NCI-H748 (cell line): ENCODE data around the gene ADGRV1.
"Not testable (repeated sequence)": the region's sequence is repeated elsewhere in the genome, so short reads cannot be mapped to it uniquely, and the experiment has no call there.

Experiments used
- DNase-seq: peaks from one replicate; lab custom pipeline; 2025; ENCODE audit not compliant: unreplicated experiment; lab: John Stamatoyannopoulos, UW

Gene ADGRV1

DNA sequence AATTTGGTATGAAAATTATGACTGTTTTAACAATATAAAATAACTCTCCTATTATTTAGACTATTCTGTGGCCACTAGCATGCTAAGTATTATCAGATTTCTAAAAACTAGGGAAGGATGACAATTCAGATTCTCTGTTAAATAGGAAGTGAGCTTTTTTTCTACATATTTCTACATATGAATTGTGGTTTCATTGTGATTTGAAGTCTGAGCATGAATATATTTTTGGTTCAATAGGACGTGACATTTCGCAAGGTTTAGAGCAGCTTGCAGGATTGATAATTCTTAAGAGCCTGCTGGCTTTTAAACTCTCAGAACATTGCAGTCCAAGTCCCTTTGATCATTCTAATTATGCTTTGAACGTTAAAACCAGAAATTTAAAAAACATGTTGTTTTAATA lies 82.9 kb downstream of the ADGRV1 start:
- DNase-seq = no peak

DNA sequence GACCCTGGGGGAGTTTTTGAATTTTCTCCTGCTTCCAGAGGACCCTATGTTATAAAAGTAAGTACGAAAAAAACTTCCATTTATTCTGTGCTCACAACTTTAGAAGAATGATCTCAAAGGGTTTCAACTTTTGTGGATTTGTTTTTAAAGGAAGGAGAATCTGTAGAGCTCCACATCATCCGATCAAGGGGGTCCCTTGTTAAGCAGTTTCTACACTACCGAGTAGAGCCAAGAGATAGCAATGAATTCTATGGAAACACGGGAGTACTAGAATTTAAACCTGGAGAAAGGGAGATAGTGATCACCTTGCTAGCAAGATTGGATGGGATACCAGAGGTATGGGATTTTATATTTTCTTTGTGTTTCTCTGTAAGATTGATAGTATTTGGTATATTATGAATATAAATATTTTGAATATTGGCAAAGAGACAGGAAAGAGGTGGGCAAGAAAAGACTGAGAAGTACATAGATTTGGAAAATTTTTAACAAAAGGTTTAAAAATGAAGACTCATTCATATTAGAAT lies 84.2 kb downstream of the ADGRV1 start:
- DNase-seq = no peak

DNA sequence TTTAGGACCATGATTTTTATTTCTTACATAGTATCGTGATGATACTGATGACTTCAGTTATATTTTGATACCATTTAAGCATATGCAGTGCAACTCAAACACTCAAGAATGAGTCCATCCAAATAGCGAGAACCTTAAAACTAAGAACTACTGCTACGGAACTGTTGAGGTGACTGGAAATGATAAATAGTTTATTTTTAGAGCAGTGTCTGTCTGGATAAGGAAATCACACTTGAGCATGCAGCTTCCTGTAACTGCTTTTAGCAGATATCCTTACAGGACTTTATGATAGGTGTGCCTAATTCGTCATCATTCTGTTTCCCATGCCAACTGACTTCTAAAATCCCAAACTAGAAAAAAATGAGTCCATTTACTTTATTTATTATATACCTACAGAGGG lies 85.5 kb downstream of the ADGRV1 start:
- DNase-seq = no peak

DNA sequence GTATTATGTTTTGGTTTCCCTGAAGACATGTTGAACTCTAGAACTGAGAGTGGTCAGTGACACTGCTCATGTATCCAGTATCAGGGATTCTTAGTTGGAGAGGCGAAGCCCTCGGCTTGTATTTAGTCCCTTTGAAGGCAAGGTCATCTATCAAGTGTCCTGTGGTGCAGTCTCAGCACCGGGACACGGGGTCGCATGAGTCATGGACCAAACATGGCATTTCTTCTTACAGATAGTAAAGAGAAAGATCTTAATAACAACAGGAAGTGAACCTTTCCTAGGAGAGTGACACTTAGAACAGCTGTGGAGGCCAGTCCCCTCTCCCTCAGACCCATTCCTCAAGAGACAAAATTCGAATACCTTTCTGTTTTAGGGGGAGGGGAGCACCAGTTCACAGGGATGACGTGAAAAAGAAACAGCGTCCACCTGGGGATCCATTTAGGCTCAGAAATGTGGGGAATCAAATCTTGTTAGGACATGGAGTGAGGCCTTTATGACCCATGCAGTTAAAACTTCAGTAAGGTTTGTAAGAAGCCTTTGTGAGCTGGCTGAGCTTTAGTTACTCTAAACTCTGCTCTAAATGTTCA lies 86.5 kb downstream of the ADGRV1 start:
- no peak for DNase-seq

DNA sequence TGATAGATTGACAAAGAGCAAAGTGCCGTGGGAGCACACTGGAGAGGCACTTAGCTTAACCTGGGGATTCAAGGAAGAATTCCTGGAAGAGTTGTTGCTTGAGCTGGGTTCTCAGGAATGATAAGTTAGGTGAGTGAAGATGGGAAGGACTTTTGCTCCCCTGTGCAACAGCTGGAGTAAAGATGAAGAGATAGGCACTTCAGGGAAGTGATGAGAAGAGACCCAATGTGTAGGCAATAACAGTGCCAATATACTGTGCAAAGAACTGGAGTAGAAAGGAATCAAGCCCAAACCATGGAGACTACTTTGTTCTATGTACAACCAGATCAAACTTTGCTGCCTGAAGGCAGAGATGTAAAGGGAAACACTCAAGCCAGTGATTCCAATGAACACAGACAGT lies 92.2 kb downstream of the ADGRV1 start:
- DNase-seq = no peak

DNA sequence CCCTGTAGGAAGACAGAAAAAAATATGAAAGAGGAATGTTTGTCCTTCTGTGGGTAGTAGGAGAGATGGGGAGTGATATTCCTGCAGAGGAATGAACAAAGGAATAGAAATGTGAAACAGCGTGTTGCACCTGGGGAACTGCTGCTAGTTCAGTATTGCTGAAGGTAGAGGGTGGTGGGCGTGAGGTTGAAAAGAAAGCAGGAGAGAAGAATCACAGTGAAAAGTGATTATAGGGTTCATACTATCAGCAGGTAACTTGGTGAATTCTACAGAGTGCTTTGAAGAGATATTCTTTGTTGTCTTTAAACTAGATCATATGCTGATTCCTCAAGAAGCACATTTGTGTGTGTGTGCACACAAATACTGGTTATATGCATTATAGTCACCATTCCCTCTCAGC lies 95.6 kb downstream of the ADGRV1 start:
- no peak for DNase-seq

DNA sequence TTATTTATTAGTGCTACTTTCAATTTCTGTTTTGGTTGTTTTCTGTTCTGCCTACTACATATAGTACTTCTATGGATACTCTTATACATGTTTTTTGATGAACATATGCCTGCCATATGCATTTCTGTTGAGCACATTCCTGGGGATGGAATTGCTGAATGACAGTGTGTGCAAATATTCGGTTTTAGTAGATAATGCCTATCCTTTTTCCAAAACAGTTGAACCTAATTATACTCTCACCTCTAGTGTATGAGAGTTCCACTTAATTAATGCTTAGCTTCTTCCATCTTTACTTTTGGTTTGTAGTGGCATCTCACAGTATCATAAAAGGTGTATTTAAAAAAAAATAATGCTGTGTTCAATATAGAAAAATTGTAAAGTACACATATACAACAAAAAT lies 96.8 kb downstream of the ADGRV1 start:
- DNase-seq = no peak

DNA sequence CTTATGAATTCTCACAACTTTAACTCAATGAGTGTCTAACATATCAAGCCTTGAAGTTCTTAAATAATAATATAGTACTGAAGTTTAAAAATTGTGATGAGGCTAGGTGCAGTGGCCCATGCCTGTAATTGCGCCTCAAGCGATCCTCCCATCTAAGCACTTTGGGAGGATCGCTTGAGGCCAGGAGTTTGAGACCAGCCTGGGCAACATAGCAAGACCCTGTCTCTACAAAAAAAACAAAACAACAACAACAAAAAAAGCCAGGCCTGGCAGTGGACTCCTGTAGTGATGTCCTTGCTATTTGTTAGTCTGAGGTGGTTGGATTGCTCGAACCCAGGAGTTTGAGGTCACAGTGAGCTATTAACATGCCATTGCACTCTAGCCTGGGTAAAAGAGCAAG lies 98.4 kb downstream of the ADGRV1 start:
- no peak for DNase-seq

DNA sequence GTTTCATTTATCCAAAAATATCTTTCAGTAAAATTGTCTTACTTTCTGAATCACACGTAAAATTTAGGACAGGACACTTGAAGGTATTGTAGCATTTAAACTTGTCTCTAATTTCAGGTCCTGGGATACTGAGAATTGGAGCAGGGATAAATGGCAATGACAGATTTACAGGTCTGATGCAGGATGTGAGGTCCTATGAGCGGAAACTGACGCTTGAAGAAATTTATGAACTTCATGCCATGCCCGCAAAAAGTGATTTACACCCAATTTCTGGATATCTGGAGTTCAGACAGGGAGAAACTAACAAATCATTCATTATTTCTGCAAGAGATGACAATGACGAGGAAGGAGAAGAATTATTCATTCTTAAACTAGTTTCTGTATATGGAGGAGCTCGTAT lies 99.2 kb downstream of the ADGRV1 start:
- no peak for DNase-seq

DNA sequence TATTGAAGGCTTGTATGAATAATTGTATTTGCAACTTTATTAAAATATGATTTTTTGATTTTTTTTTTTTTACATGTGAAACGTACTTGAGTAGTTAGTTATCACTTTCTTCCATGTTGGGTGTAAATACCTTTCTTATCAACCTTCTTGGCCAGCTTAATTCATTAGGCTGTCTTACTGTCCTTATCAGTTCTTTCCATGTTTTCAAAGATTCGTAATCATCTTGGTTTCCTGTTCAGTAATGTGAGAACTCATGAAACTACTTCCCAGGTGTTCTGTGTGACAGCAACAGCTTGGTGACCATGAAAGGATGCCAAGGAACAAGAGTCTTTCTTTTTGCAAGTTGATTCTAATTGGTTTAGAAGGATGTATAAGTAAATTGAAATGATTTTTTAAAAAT lies 100.0 kb downstream of the ADGRV1 start:
- DNase-seq = no peak

DNA sequence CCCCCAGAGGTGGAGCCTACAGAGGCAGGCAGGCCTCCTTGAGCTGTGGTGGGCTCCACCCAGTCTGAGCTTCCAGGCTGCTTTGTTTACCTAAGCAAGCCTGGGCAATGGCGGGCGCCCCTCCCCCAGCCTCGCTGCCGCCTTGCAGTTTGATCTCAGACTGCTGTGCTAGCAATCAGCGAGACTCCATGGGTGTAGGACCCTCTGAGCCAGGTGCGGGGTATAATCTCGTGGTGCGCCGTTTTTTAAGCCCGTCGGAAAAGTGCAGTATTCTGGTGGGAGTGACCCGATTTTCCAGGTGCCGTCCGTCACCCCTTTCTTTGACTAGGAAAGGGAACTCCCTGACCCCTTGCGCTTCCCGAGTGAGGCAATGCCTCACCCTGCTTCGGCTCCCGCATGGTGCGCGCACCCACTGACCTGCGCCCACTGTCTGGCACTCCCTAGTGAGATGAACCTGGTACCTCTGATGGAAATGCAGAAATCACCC lies 109.5 kb downstream of the ADGRV1 start:
- DNase-seq = not testable (repeated sequence)

DNA sequence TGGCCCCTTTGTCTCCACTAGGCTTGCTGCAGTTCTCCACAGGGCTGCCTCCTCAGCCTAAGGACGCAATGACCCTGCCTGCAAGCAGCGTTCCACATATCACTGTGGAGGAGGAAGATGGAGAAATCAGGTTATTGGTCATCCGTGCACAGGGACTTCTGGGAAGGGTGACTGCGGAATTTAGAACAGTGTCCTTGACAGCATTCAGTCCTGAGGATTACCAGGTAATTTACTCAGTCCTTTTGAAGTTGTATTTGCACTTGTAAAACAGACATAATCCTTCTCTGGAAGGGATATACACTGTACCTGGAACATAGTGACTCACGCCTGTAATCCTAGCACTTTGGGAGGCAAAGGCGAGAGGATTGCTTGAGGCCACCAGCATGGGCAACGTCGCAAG lies 116.6 kb downstream of the ADGRV1 start:
- no peak for DNase-seq

DNA sequence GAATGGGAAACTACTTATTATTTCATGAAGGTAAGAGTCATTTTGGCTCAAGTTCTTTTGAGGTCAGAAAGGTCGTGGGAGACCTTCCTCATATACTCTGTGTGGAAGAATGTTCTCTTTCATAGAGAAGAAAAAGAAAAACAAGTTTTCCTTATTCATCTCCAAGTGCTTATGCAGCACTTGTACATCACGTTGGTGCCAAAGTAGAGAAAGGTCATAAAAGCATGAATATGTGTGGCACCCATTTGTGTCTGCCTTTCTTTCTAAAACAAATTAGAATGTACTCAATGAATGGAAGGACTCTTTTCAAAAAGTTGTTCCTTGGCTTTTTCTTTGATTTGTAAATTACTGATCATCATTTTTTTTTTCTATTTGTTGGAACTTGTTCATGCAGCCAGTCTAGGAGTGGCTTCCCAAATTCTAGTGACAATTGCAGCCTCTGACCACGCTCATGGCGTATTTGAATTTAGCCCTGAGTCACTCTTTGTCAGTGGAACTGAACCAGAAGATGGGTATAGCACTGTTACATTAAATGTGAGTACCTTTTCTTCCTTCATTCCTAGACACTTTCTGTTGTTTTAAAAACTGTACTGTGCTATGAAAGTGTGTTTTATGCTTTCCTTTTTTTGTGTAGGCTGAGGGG lies 122.4 kb downstream of the ADGRV1 start:
- DNase-seq = no peak

DNA sequence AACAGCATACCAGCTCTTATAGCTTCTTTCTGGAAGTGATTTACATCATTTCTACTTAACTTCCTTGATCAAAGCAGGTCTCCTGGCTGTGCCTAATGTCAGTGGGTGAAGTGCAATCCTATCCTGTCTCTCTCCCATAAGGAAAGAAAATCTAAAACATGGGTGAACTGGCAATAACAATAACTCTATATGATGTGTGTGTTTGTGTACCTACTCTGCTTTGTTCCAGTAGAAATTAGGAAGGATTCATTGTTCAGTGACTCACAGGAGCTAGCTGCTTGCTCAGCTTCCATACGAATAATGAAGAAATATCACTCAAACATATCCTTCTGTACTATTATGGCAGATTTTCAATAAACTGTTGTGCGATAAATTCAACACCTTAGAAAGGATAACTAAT lies 123.7 kb downstream of the ADGRV1 start:
- no peak for DNase-seq

DNA sequence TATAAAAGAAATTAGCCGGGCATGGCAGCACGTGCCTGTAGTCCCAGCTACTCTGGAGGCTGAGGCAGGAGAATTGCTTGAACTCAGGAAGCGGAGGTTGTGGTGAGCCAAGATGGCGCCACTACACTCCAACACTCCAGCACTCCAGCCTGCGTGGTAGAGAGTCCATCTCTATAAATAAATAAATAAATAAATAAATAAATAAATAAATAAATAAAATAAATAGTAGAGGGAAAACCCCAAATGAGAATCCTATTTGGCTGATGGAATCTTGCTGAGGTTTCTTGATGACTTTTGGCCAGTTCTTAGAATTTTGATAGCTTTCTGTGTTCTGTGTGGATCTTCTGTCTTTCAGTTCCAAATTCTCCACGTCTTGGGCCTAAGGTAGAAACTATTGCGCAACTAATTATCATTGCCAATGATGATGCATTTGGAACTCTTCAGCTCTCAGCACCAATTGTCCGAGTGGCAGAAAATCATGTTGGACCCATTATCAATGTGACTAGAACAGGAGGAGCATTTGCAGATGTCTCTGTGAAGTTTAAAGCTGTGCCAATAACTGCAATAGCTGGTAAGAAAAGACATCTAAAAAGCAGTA lies 126.9 kb downstream of the ADGRV1 start:
- DNase-seq = no peak

DNA sequence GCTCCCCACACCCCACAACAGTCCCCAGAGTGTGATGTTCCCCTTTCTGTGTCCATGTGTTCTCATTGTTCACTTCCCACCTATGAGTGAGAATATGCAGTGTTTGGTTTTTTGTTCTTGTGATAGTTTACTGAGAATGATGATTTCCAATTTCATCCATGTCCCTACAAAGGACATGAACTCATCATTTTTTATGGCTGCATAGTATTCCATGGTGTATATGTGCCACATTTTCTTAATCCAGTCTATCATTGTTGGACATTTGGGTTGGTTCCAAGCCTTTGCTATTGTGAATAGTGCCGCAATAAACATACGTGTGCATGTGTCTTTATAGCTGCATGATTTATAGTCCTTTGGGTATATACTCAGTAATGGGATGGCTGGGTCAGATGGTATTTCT lies 127.8 kb downstream of the ADGRV1 start:
- not testable (repeated sequence) for DNase-seq

DNA sequence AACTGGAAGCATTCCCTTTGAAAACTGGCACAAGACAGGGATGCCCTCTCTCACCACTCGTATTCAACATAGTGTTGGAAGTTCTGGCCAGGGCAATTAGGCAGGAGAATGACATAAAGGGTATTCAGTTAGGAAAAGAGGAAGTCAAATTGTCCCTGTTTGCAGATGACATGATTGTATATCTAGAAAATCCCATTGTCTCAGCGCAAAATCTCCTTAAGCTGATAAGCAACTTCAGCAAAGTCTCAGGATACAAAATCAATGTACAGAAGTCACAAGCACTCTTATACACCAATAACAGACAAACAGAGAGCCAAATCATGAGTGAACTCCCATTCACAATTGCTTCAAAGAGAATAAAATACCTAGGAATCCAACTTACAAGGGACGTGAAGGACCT lies 128.9 kb downstream of the ADGRV1 start:
- not testable (repeated sequence) for DNase-seq

DNA sequence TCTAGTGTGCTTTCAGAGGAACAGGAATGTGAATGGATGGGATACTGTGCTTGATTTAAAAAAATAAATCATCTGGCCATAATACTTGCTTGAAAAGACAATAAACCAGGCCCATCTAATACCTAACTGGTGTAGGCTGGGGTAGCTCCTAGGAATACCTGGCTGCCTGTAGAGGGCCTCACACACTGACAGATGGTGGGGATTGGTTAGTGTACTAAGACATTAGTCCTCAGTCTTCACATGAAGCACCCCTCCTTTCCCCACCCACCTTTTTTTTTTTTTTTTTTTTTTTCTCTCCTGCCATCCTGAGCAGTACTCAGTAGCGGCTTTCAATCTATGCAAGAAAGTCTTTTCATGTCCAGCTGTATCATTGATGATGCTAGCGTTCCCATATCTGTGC lies 130.5 kb downstream of the ADGRV1 start:
- DNase-seq = no peak

DNA sequence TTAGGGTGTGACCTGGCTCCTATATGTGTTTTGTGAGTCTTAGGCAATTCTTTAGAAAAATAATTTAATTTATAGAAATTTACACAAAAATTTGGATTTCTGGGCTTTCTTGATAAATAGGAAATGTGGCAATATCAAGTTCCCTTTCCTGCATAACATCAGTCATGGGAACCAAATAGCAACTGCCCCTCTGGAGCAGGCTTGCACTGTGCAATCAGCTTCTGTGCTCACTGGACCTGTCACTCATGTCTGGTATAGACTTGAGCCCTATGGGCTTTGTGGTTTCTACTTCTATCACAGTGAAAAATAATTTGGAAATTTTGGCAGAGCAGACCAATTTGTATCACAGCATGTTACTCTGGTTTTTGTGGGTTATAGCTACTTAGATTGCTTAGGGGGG lies 131.7 kb downstream of the ADGRV1 start:
- no peak for DNase-seq

DNA sequence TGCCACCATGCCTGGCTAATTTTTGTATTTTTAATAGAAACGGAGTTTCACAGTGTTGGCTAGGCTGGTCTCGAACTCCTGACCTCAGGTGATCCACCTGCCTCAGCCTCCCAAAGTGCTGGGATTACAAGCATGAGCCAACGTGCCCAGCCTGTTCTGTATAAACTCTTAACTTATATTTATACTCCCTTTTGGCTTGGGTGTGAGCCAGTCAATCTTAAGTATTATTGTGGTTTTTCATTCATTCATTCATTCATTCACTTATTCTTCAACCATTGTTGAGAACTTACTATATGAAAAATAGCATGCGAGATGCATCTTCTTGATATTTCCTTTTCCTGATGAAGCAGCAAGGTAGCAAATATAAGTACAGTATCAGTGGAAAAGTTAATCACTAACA lies 132.9 kb downstream of the ADGRV1 start:
- DNase-seq = no peak

DNA sequence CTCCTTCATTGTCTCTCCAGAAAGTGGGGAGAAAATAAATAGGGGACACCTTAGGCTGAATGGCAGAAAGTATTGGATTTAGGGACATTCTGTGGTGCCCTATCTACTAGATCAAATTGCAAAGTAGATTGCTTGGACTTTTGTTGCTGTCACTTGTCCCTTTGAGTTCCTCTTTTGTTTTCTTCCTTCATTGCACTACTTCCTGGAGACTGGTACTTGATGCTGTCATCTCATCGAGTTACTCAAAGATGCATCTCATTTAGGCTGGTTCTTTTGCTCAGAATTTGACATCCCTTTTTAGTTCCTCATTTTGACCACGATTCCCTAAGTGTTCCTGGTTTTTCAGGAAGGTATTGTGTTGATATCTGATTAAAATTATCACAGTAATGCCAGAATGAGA lies 137.6 kb downstream of the ADGRV1 start:
- DNase-seq = no peak

DNA sequence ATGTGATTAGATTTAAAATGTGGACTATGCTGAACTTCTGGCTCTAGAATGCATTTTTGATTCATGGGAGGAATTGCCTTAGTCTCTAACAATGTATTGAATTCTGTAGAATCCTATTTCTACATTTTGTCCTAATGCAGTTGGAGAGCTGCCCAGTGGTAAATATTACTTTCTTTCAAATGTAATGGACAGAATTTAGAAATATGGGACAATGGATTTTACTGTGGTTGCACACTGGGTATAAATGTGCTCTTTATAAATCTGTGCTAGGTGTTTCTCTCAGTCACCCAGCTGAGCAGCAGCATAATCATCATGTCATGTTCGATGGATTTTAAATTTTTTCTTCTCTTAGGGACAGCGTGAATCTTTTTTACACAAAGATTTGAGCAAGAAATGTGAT lies 141.7 kb downstream of the ADGRV1 start:
- no peak for DNase-seq

DNA sequence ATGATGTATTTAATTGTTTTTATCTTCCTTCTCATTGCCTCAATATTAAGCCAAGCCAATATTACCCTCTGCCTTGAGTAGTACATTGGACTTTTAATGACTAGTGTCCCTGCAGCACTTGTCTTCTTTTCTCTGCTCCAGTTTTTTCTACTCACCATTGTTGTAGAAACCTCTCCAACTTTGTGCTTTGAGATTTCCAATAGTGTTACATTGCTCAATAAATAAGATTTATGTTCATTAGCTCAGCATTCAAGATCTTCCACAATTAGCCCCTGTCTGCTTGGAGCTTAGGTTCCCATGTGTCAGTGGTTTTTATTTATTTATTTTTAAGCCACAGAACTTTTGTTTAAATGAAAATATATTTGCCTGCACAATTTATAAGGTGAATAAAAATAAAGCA lies 145.3 kb downstream of the ADGRV1 start:
- DNase-seq = no peak
